K562 (cell line): ENCODE data around the gene LATS2. TPM values are rescaled to one million over a fixed set of nuclear protein-coding genes. Genes with fewer than 3 reads are reported as not detected.

Experiments used
- CREB1 ChIP-seq, 2 experiments: sonication (generic) in 1 of 2; formaldehyde crosslinking in 1 of 2; IDR thresholded peaks; 2 replicates each; pipeline versions ENCODE4 v1.6.1 to v1.8.0; 2012 to 2022; ENCODE audit warnings: inconsistent platforms in 1 of 2, mild to moderate bottlenecking in 1 of 2, missing genetic modification reagents in 1 of 2, moderate library complexity in 1 of 2
- CREB3L1 ChIP-seq: fragments of 450-650 bp; IDR thresholded peaks from 2 replicates; pipeline ENCODE4 v1.6.1; 2014; ENCODE audit warnings: low read depth, mild to moderate bottlenecking, moderate library complexity, borderline replicate concordance
- CREB5 ChIP-seq: fragments of 250-450 bp; sonication (Bioruptor Pico); IDR thresholded peaks from 2 replicates; pipeline ENCODE4 v1.5.0; 2020; ENCODE audit warnings: mild to moderate bottlenecking
- KLF6 ChIP-seq: fragments of 250-450 bp; sonication (Bioruptor Pico); IDR thresholded peaks from 2 replicates; pipeline ENCODE4 v1.4.0; 2020; ENCODE audit warnings: mild to moderate bottlenecking, moderate library complexity, borderline replicate concordance
- MLLT1 ChIP-seq, 2 experiments: fragments of 450-650 bp; IDR thresholded peaks; 2 replicates each; pipeline ENCODE4 v1.6.1; 2016
- MXD1 ChIP-seq: fragments of 250-450 bp; sonication (Bioruptor Pico); IDR thresholded peaks from 2 replicates; pipeline ENCODE4 v1.8.0; 2021; ENCODE audit warnings: borderline replicate concordance, mild to moderate bottlenecking, moderate library complexity; ENCODE audit not compliant: poor library complexity, severe bottlenecking
- ZNF398 ChIP-seq: fragments of 250-450 bp; sonication (Bioruptor Pico); IDR thresholded peaks from 2 replicates; pipeline ENCODE4 v1.8.0; 2021; ENCODE audit warnings: moderate library complexity, mild to moderate bottlenecking, inconsistent platforms
- ZNF518B ChIP-seq: fragments of 250-450 bp; sonication (Bioruptor Pico); IDR thresholded peaks from 2 replicates; pipeline ENCODE4 v1.5.0; 2021; ENCODE audit warnings: mild to moderate bottlenecking, moderate library complexity
- ZNF780A ChIP-seq: fragments of 250-450 bp; sonication (Bioruptor Pico); IDR thresholded peaks from 2 replicates; pipeline ENCODE4 v1.5.0; 2021; ENCODE audit warnings: mild to moderate bottlenecking
- polyA plus RNA-seq, 8 experiments: library from polyadenylated mRNA; depleted of rRNA in 4 of 8; stranded (reverse) in 5 of 8; unstranded in 3 of 8; fragments of >200 nt; fragmentation: Nextera tagmentation in 2 of 8; fragmentation: Illumina TruSeq in 1 of 8; extraction: Ambion mirVana in 2 of 8; extraction: Trizol in 1 of 8; gene quantifications; 2 replicates each; pipeline versions ENCODE4 v1.2.1 to v1.2.3, GENCODE V29; 2011 to 2014; ENCODE audit warnings: inconsistent platforms in 1 of 8, missing spikeins in 1 of 8
- total RNA-seq, 7 experiments: library from RNA; depleted of rRNA in 6 of 7; stranded (reverse); fragments of >200 nt in 6 of 7; fragmentation: Illumina TruSeq in 2 of 7; extraction: Trizol in 2 of 7; gene quantifications; 2 replicates each; pipeline versions ENCODE4 v1.2.1 to v1.2.3, GENCODE V29; 2011 to 2021; ENCODE audit warnings: low replicate concordance in 1 of 7

The LATS2 gene
- total and polyA plus RNA-seq, 9 of the 15 experiments (the other 6 are each of a cell fraction or from before 2014, with no cell fraction given) = 0.18 to 3.7 (median 0.76) TPM

- no peak for TF ChIP-seq CREB5 (CRISPR knock-in tag)
- no peak for TF ChIP-seq KLF6 (CRISPR knock-in tag)
- no peak for TF ChIP-seq MXD1 (CRISPR knock-in tag)
- no peak for TF ChIP-seq CREB3L1
- TF ChIP-seq ZNF398 (CRISPR knock-in tag) = no peak
- TF ChIP-seq MLLT1 (IDR thresholded peaks at IDR 0.05) = no peak
- no peak for TF ChIP-seq CREB1 (IDR thresholded peaks at IDR 0.05)
- no peak for TF ChIP-seq CREB1 (CRISPR knock-in tag; IDR thresholded peaks at IDR 0.05)
- TF ChIP-seq ZNF518B (CRISPR knock-in tag) = no peak
- no peak for TF ChIP-seq ZNF780A (CRISPR knock-in tag)
These were observed 15.2 kb downstream of the LATS2 start (continued) for GRCh38 chr13:21046203-21046602.
